ENCODE data around the gene ALPK3.

Gene ALPK3, protein sequence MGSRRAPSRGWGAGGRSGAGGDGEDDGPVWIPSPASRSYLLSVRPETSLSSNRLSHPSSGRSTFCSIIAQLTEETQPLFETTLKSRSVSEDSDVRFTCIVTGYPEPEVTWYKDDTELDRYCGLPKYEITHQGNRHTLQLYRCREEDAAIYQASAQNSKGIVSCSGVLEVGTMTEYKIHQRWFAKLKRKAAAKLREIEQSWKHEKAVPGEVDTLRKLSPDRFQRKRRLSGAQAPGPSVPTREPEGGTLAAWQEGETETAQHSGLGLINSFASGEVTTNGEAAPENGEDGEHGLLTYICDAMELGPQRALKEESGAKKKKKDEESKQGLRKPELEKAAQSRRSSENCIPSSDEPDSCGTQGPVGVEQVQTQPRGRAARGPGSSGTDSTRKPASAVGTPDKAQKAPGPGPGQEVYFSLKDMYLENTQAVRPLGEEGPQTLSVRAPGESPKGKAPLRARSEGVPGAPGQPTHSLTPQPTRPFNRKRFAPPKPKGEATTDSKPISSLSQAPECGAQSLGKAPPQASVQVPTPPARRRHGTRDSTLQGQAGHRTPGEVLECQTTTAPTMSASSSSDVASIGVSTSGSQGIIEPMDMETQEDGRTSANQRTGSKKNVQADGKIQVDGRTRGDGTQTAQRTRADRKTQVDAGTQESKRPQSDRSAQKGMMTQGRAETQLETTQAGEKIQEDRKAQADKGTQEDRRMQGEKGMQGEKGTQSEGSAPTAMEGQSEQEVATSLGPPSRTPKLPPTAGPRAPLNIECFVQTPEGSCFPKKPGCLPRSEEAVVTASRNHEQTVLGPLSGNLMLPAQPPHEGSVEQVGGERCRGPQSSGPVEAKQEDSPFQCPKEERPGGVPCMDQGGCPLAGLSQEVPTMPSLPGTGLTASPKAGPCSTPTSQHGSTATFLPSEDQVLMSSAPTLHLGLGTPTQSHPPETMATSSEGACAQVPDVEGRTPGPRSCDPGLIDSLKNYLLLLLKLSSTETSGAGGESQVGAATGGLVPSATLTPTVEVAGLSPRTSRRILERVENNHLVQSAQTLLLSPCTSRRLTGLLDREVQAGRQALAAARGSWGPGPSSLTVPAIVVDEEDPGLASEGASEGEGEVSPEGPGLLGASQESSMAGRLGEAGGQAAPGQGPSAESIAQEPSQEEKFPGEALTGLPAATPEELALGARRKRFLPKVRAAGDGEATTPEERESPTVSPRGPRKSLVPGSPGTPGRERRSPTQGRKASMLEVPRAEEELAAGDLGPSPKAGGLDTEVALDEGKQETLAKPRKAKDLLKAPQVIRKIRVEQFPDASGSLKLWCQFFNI (N-terminal part only)

DNA sequence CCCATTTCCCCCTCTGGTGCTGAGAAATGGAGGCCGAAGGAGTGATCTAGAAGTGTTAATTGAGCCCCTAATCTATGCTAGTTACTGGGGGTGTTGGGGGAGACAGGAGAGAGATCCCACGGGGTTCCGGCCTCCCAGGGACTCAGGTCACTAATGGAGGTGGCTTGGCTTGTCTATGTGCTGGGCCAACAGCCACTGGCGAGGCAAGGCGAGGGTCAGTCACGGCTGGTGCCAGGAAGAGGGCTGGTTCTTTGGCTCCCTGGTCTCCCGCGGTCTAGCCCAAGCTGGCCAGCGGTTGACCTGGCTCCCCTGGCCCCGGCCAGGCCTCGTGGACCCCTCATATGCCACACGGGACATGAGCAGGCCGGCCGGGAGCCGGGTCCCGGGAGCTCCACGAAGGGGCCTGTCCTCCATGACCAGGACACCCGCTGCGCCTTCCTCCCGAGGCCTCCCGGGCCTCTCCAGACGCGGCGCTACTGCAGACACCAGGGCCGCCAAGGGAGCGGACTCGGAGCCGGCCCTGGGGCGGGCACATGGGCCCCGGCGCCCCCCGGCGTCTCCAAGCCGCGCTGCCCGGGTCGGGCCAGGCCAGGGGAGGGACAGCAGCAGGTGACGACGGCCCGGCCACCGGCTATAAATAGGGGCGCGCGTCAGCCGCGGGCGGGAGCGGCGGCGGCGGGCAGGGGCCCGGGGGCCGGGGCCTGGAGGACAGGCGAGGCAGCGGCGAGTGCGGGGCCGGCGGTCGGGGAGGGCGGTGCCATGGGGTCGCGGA lies at the start of gene ALPK3:
Gene ALPK3, plus strand, starts transcription at position 663 of the 772 bp plus-strand sequence. Its CDS starts 97 bp downstream, at position 760.
- DNase-seq (ENCODE audit: low read depth in 2 of 2) = no peak

DNA sequence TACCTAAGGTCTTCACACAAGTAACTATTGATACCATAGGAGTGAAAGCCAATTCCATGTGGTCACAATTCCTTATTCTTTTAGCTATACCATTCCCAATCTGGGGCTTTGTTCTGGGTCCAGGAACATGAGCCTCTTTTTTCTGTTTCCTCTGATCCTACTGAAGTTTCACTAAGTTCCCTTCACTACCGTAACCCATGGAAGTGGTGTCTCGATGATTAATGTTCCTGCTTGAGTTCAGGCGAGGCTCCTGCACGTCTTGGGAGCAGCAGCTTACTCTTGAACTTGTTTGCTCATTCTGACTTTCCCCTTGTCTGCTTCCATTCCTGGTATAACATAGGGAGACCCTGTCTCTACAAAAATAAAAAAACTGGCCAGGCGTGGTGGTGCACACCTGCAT lies 45.1 kb upstream of the ALPK3 start:
- no peak for DNase-seq (ENCODE audit: low read depth in 2 of 2)

DNA sequence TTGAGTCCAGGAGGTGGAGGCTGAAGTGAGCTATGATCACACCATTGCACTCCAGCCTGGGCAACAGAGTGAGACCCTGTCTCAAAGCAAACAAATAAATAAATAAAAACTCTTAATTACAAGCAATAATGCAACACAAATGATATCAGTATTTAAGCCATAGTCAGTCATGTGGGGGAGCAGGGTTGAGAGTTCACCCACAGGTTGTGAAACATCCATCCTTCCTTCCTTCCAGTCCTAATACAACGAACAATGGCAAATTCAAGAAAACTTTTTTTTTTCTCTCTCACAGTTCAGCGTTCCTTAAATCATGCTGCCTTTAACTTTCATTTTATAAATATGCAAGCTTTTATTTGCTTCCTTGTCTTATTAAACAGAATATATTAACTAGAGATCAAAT lies 44.7 kb upstream of the ALPK3 start:
- no peak for DNase-seq (ENCODE audit: low read depth in 2 of 2)

DNA sequence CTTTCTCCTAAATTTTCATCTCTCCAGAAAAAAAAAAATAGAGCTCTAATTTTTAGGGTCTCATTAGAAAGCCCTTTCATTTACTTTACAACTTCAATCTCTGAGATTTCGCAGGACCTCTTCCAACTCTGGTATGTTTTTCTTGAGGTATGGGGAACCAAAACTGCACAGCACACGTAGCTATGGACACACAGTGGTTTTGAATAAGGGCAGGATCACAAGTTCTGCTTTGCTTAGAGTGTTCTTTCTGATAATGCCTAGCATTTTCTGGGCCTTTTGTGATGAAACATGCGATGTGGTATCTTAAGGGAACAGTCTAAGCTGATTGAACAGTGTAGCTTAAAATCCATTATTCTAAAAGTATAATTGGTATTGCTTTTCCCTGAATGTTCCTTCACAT lies 43.4 kb upstream of the ALPK3 start:
- DNase-seq (ENCODE audit: low read depth in 2 of 2) = no peak

DNA sequence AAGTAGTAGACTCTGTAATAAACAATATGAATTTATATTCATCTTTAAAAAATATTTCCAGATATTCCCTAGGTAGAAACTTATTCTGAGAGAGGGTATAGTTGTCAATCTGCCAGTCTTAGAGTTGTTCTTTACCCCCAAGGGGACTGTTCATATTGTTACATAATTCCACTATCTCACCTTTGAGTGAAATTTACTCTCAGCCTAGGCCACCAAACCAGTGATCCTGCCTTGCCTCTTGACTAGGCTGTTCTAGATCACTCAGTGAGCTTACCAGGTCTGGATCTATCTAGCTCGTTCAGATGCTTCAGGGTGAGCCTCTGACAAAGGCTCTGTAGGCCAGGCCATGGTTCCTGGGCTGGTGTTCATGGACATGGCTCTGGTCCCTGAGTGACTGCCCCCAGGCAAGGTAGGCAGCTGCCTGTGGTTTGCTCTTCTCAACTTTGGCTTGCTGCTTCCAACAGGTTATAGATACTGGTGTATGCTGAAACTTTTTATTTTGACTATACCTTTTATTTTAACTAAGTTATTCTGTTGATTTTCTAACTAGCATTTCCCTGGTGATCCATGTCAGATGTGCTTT lies 41.2 kb upstream of the ALPK3 start:
- DNase-seq (ENCODE audit: low read depth in 2 of 2) = no peak

DNA sequence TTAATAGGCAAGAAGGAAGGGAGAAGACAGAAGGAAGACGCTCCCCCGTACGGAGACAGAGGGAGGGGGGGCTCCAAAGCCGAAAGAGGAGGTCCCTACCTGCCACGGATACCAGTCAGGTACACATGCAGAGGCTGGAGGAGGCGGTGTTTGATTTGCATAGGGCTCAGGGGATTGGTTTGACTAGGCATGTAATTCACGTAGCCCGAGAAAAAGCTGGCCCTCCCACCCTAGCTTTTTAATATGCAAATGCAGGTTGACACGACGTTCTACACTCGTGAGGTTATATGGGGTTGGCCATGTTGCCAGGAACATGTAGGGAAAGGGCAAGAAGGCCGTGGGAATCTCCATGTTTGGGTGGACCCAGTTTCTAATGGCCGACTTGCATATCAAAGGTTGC lies 39.0 kb upstream of the ALPK3 start:
- no peak for DNase-seq (ENCODE audit: low read depth in 2 of 2)

DNA sequence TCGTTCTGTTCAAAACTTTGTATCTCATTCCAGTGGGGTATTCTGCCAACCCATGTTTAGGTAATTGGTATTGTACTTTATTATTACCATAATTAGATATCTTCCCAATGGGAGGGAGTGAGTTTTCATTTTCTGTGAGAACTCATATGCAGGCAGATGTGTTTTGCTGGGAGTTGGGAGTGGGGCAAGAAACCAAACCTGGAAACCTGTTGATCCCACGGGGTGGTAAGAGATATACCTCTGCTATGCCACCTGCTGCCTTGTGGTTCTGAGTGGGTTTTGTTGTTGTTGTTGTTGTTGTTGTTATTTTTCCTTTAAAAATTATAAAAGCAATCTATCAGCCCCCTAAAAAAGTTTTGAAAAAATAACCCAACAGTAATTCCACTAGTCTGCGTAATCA lies 36.7 kb upstream of the ALPK3 start:
- no peak for DNase-seq (ENCODE audit: low read depth in 2 of 2)

DNA sequence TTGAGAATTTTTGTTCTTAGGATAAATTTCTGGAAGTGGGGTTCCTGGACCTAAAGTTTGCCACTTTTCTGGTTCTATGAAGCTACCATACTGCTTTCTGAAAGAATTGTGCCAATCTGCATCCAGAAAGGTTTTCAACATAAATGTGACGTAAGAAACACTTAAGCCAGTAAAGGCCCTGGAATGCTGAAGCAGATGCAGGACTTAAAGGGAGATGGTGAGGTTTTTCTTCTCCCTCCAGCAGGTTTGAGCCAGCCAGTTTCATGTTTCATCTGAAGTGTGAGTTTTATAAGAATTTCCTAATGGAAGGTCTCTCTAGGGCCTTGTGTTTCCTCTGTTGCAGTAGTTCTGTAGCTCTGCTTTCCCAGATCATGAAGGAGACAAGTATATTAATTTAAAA lies 35.7 kb upstream of the ALPK3 start:
- no peak for DNase-seq (ENCODE audit: low read depth in 2 of 2)

DNA sequence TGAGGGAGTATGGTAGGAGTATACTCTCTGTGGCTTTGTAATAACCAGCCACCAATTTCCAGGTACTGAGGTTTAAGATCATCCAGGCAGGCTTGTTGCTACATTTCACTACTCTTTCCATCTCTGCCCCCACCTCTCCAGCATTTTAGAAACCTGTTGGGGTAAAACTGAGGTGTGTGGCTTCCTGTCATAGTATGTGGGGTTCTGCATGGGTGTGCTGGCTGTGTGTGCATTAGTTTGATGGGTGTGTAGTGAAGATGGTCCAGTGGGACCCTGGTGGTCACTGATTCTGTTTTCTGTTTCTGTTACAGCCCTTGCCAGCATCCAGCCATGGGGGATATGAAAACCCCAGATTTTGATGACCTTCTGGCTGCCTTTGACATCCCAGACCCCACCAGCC lies 34.8 kb upstream of the ALPK3 start:
- no peak for DNase-seq (ENCODE audit: low read depth in 2 of 2)

DNA sequence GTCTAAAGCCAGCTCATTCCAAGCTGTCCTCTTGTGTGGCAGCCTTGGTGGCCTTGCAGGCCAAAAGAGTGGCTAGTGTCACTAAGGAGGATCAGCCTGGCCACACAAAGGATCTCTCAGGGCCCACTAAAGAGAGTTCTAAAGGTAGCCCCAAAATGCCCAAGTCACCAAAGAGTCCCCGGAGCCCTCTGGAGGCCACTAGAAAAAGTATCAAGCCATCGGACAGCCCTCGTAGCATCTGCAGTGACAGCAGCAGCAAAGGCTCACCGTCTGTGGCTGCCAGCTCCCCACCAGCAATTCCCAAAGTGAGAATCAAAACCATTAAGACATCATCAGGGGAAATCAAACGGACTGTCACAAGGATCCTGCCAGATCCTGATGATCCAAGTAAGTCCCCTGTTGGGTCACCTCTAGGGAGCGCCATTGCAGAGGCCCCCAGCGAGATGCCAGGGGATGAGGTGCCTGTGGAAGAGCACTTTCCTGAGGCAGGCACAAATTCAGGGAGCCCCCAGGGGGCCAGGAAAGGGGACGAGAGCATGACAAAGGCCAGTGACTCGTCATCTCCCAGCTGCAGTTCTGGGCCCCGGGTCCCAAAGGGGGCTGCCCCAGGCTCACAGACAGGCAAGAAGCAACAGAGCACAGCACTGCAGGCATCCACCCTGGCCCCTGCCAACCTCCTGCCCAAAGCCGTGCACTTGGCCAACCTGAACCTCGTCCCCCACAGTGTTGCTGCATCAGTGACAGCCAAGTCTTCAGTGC lies 33.5 kb upstream of the ALPK3 start:
- no peak for DNase-seq (ENCODE audit: low read depth in 2 of 2)

DNA sequence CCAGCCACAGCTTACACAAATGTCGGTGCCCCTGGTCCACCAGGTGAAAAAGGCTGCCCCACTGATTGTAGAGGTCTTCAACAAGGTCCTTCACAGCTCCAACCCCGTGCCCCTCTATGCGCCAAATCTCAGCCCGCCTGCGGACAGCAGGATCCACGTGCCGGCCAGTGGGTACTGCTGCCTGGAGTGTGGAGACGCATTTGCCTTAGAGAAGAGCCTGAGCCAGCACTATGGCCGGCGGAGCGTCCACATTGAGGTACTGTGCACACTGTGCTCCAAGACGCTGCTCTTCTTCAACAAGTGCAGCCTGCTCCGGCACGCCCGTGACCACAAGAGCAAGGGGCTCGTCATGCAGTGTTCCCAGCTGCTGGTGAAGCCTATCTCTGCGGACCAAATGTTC lies 32.9 kb upstream of the ALPK3 start:
- DNase-seq (ENCODE audit: low read depth in 2 of 2) = no peak

DNA sequence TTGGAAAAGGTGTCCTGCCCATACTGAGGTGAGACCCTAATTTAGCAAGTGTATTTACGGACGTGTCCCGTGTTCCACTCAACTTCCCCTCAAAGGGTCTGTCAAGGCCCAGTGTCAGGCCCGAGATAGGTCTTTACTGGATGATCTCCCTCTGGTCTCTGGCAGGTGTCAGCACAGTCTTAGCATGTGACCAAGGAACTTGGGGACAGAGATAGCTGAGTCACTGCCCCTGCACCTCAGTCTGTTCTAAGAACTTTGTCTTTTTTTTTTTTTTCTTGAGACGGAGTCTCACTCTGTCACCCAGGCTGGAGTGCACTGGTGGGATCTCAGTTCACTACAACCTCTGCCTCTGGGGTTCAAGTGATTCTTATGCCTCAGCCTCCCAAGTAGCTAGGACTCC lies 32.1 kb upstream of the ALPK3 start:
- no peak for DNase-seq (ENCODE audit: low read depth in 2 of 2)

DNA sequence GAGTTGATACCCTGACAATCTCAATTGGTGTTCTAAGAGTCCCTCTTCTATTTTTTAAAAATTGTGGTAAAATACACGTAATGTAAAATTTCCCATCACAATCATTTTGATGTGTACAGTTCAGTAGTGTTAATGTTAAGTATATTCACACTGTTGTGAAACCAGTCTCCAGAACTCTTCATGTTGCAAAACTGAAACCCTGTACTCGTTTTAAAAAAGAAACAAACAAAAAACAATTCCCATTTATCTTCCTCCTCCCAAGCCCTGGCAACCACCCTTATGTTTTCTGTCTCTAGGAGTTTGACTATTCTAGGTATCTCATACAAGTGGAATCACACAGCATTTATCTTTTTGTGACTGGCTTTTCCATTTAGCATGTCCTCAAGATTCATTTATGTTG lies 28.7 kb upstream of the ALPK3 start:
- DNase-seq (ENCODE audit: low read depth in 2 of 2) = no peak

DNA sequence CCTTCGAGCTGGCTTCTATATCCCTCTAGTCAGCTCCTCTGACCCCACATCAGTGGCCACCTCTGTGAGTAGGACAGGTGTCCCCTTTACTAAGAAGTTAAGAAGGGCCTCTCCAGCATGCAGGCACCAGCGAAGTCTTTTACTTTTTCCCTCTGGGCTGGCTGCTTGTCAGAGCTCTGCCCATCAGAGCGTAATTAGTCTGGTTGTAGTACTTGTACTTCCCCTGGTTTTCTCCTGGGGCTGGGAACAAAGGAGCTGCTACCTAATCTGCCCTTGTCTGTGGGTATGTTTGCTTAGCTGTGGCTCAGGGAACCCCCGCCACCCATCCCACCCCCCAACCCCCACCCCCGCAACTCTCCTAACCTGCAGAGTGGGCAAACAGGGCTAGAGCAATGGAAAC lies 27.4 kb upstream of the ALPK3 start:
- DNase-seq (ENCODE audit: low read depth in 2 of 2) = no peak

DNA sequence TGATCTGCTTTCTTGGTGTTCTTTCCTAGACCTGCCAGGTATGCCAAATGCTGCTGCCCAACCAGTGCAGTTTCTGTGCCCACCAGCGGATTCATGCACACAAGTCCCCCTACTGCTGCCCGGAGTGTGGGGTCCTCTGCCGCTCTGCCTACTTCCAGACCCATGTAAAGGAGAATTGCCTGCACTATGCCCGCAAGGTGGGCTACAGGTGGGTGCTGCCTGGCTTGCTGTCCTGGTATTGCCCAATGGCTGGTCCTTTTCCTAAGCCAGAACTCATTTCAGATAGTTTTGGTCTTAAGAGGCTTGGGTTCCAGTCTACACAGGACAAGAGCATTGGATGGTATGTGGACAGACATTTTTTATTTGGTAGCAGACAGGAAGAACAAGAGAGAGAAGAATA lies 26.5 kb upstream of the ALPK3 start:
- DNase-seq (ENCODE audit: low read depth in 2 of 2) = no peak

DNA sequence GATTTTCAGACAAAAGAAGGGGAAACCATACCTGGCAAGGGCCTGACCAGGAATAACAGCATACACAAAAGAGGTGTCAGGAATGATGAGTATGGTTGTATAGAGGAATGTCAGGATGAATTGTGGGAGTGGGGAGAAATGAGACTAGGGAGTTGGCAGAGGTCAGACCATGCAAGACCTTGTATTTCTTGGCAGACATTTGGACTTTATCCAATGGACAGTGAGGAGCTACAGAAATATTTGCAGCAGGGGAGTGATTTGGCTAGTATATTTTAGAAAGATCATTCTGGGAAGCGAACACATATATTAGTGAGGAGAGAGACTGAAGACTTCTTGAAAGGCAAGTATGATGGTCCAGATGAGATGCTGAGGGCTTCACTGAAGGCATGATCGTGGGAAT lies 25.4 kb upstream of the ALPK3 start:
- DNase-seq (ENCODE audit: low read depth in 2 of 2) = no peak

DNA sequence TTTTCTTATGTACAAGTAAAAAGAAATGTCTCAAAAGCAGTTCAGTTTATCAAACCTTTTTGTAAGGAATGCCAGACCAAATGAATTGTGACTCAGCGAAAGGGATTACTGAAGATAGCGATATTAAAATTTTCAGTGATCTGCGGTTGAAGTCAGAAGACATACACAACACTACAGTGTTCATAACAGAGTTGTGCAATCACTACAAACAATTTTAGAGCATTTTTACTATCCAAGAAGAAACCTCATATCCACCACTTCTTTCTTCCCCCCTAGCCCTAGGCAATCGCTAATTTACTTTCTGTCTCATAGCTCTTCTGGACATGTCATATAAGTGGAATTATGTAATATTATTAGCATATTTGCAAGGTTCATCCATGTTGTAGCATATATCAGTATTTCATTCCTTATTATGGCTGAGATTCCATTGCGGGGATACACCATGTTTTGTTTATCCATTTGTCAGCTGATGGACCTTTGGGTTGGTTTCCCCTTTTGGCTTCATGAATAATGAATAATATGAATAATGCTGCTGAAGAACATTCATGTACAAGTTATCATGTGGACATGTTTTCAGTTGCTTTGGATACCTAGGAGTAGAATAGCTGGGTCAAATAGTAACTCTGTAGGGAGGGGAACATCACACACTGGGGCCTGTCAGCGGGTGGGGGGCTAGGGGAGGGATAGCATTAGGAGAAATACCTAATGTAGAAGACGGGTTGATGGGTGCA lies 23.6 kb upstream of the ALPK3 start:
- DNase-seq (ENCODE audit: low read depth in 2 of 2) = no peak

DNA sequence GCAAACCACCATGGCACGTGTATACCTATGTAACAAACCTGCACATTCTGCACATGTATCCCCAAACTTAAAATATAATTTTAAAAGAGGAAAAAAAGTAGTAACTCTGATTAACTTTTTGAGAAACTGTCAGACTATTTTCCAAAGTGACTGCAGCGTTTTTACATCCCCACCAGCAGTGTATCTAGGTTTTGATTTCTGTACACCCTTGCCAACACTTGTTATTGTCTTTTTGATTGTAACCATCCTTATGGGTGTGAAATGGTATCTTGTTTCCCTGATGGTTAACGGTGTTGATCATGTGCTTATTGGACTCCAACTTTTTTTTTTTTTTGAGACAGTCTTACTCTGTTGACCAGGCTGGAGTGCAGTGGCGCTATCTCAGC lies 23.0 kb upstream of the ALPK3 start:
- no peak for DNase-seq (ENCODE audit: low read depth in 2 of 2)

DNA sequence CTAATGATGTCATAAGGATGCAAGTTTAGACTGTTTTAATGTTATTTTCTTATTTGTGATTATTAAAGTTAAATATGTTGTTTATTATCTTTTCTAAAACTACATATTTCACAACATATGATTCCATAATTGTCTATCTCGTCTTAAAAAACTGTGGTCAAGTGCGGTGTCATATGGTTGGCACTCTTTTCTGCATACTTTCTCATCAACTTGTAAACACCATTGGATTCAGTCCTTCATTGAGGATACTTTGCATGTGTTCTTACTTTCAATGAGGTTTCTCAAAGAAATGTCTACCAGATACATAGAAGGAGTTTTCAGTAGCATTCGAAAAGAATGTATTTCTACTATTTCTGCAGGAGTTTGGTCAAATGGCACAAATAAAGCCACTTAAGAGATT lies 22.0 kb upstream of the ALPK3 start:
- DNase-seq (ENCODE audit: low read depth in 2 of 2) = no peak

DNA sequence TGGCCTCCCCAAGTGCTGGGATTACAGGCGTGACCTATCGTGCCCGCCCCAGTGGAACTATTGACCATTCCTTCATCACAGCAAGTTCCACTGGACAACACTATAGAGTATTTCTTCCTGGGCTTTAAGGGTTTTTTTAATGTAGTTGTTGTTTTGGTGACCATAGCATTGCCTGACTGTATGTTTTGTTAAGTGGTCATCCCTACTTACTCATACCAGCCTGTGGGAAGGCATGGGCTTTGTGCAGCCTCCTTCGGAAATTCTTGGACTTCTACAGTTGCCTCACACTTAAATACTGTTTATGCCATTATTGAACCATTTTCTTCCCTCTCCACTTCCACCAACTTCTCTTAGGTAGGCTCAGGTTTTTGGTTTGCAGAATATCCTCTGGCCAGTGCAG lies 19.9 kb upstream of the ALPK3 start:
- DNase-seq (ENCODE audit: low read depth in 2 of 2) = no peak

Measured in stimulated activated CD8-positive, alpha-beta memory T cell treated with anti-CD3 and anti-CD28 coated beads, Interleukin-15, amount 100 ng/mL, for 4 hours (primary cell).